Neural progenitor cell (in vitro differentiated cells): ENCODE data around the gene GFPT2. TPM values are rescaled to one million over a fixed set of nuclear protein-coding genes. Genes with fewer than 3 reads are reported as not detected.

Source experiments
- DNase-seq: peaks from one replicate; pipeline ENCODE4 v3.0.0-alpha.2; 2016; ENCODE audit warnings: low spot score
- H2AFZ ChIP-seq: fragments of 200-600 bp; sonication (generic); replicated peaks from 2 replicates; pipeline ENCODE4 v1.6.1; 2016; ENCODE audit warnings: antibody characterized with exemption
- H3F3A ChIP-seq: fragments of 200-600 bp; sonication (generic); 2 replicates; pipeline ENCODE4 v1.6.1; 2016; ENCODE audit warnings: antibody characterized with exemption, low read depth
- H3K27ac ChIP-seq: fragments of 200-600 bp; sonication (generic); 2 replicates; pipeline ENCODE4 v1.5.1; 2016; ENCODE audit warnings: mild to moderate bottlenecking
- H3K27me3 ChIP-seq: fragments of 200-600 bp; sonication (generic); 2 replicates; pipeline ENCODE4 v1.6.1; 2016; ENCODE audit warnings: mild to moderate bottlenecking, moderate library complexity
- H3K36me3 ChIP-seq: fragments of 200-600 bp; sonication (generic); 2 replicates; pipeline ENCODE4 v1.5.1; 2016
- H3K4me1 ChIP-seq: fragments of 200-600 bp; sonication (generic); 2 replicates; pipeline ENCODE4 v1.6.1; 2016; ENCODE audit warnings: mixed run types
- H3K4me2 ChIP-seq: fragments of 200-600 bp; sonication (generic); 2 replicates; pipeline ENCODE4 v1.6.1; 2016
- H3K4me3 ChIP-seq: fragments of 200-600 bp; sonication (generic); 2 replicates; pipeline ENCODE4 v1.5.1; 2016
- H3K79me2 ChIP-seq: fragments of 200-600 bp; sonication (generic); 2 replicates; pipeline ENCODE4 v1.6.1; 2016; ENCODE audit warnings: low read depth
- H3K9ac ChIP-seq: fragments of 200-600 bp; sonication (generic); 2 replicates; pipeline ENCODE4 v1.6.1; 2016
- H3K9me3 ChIP-seq: fragments of 200-600 bp; sonication (generic); 2 replicates; pipeline ENCODE4 v1.5.1; 2016; ENCODE audit warnings: low read depth
- H4K20me1 ChIP-seq: fragments of 200-600 bp; sonication (generic); 2 replicates; pipeline ENCODE4 v1.6.1; 2016; ENCODE audit warnings: low read depth
- H3K27ac Mint-ChIP-seq: 3 replicates; pipeline ENCODE4 v1.8.0; 2021; ENCODE audit warnings: mixed read lengths
- H3K27me3 Mint-ChIP-seq: 2 replicates; pipeline ENCODE4 v1.8.0; 2022; ENCODE audit warnings: low read depth, mild to moderate bottlenecking, inconsistent platforms, moderate library complexity, mixed read lengths; ENCODE audit not compliant: insufficient read depth
- H3K36me3 Mint-ChIP-seq: 3 replicates; pipeline ENCODE4 v1.8.0; 2021; ENCODE audit warnings: mixed read lengths
- H3K4me1 Mint-ChIP-seq: 3 replicates; pipeline ENCODE4 v1.8.0; 2021; ENCODE audit warnings: mixed read lengths
- H3K4me3 Mint-ChIP-seq: 3 replicates; pipeline ENCODE4 v1.8.0; 2021; ENCODE audit warnings: mild to moderate bottlenecking, moderate library complexity, mixed read lengths
- H3K9me3 Mint-ChIP-seq: 3 replicates; pipeline ENCODE4 v1.8.0; 2020; ENCODE audit warnings: mixed read lengths
- CTCF ChIP-seq: fragments of 200-600 bp; sonication (generic); IDR thresholded peaks from 2 replicates; pipeline ENCODE4 v1.5.1; 2017; ENCODE audit warnings: antibody characterized with exemption, mild to moderate bottlenecking
- EZH2 ChIP-seq: fragments of 200-600 bp; sonication (generic); IDR thresholded peaks from 2 replicates; pipeline ENCODE4 v1.6.1; 2017; ENCODE audit warnings: antibody characterized with exemption, mild to moderate bottlenecking, moderate library complexity
- EZH2phosphoT487 ChIP-seq: fragments of 200-600 bp; sonication (generic); IDR thresholded peaks from 2 replicates; pipeline ENCODE4 v1.6.1; 2017; ENCODE audit warnings: antibody characterized with exemption
- total RNA-seq: library from RNA; depleted of rRNA; stranded (reverse); fragments of >200 nt; gene quantifications from 2 replicates; pipeline ENCODE4 v1.2.3, GENCODE V29; 2015; ENCODE audit warnings: low replicate concordance

Gene GFPT2
- total RNA-seq, 1 donor from 2014 or later, result 18.9 TPM

GRCh38 chr5:180281706-180282105 lies 71.4 kb downstream of the GFPT2 start:
- Mint-ChIP-seq H3K9me3 (peaks cover 63% of the 10 kb centered on the region), H3K4me3 (no peak overlapping the region), H3K27ac (no peak overlapping the region), H3K27me3 (peaks cover 10% of the 10 kb centered on the region), H3K4me1 (no peaks in the 10 kb centered on the region), H3K36me3 (peaks cover 85% of the 10 kb centered on the region)
- Histone ChIP-seq H3K79me2 (peaks cover 16% of the 10 kb centered on the region), H3K27me3 (no peaks in the 10 kb centered on the region), H3K4me3 (no peak overlapping the region), H3K4me1 (no peaks in the 10 kb centered on the region), H3F3A (no peaks in the 10 kb centered on the region), H3K9me3 (no peaks in the 10 kb centered on the region), H3K36me3 (peaks cover 8% of the 10 kb centered on the region), H2AFZ (no peak overlapping the region), H3K4me2 (no peak overlapping the region), H3K27ac (no peak overlapping the region), H4K20me1 (no peaks in the 10 kb centered on the region), H3K9ac (no peak overlapping the region)
- TF ChIP-seq EZH2phosphoT487, result no peak
- no peak for DNase-seq

GRCh38 chr5:180274695-180275094 lies 78.4 kb downstream of the GFPT2 start:
- no peaks in the 10 kb centered on the region for H3K4me1 ChIP-seq
- no peak for TF ChIP-seq EZH2
- no peak for TF ChIP-seq EZH2phosphoT487
- TF ChIP-seq CTCF, result no peak
- no peak overlapping the region for H3K4me2 ChIP-seq
- no peaks in the 10 kb centered on the region for H3K27me3 ChIP-seq
- Mint-ChIP-seq H3K27ac (no peak overlapping the region), H3K9me3 (peaks cover 68% of the 10 kb centered on the region), H3K4me1 (no peaks in the 10 kb centered on the region), H3K36me3 (peaks cover 74% of the 10 kb centered on the region), H3K4me3 (no peak overlapping the region), H3K27me3 (peaks cover 5% of the 10 kb centered on the region)
- no peak overlapping the region for H3K27ac ChIP-seq
- no peaks in the 10 kb centered on the region for H3K79me2 ChIP-seq
- no peaks in the 10 kb centered on the region for H4K20me1 ChIP-seq
- peaks cover 14% of the 10 kb centered on the region for H3K36me3 ChIP-seq
- DNase-seq, result no peak
- H2AFZ ChIP-seq, result no peak overlapping the region
- H3F3A ChIP-seq, result no peaks in the 10 kb centered on the region
- H3K4me3 ChIP-seq, result no peak overlapping the region
- no peak overlapping the region for H3K9ac ChIP-seq
- no peaks in the 10 kb centered on the region for H3K9me3 ChIP-seq

- Histone ChIP-seq H3K4me1 (no peaks in the 10 kb centered on the region), H3K27me3 (no peaks in the 10 kb centered on the region), H3K9ac (no peak overlapping the region), H2AFZ (no peak overlapping the region), H3K4me2 (no peak overlapping the region), H3K9me3 (peaks cover 4% of the 10 kb centered on the region), H3F3A (no peaks in the 10 kb centered on the region), H3K4me3 (no peak overlapping the region), H4K20me1 (no peaks in the 10 kb centered on the region), H3K27ac (no peak overlapping the region), H3K36me3 (peaks cover 21% of the 10 kb centered on the region), H3K79me2 (no peaks in the 10 kb centered on the region)
- TF ChIP-seq CTCF, result no peak
- TF ChIP-seq EZH2phosphoT487, result no peak
- no peak for TF ChIP-seq EZH2
- DNase-seq, result no peak
- H3K36me3 Mint-ChIP-seq, result peaks cover 69% of the 10 kb centered on the region
- H3K27me3 Mint-ChIP-seq, result peaks cover 2% of the 10 kb centered on the region
- H3K27ac Mint-ChIP-seq, result no peak overlapping the region
- peaks cover 66% of the 10 kb centered on the region for H3K9me3 Mint-ChIP-seq
- no peaks in the 10 kb centered on the region for H3K4me1 Mint-ChIP-seq
- no peak overlapping the region for H3K4me3 Mint-ChIP-seq
Observed at GRCh38 chr5:180271221-180271620, 81.9 kb downstream of the GFPT2 start.

- no peak overlapping the region for H3K4me2 ChIP-seq
- H3K9ac ChIP-seq, result no peak overlapping the region
- no peak overlapping the region for H3K27ac ChIP-seq
- H3K4me3 Mint-ChIP-seq, result no peak overlapping the region
- H4K20me1 ChIP-seq, result no peaks in the 10 kb centered on the region
- TF ChIP-seq EZH2phosphoT487 (no peak), CTCF (no peak), EZH2 (no peak)
- DNase-seq, result no peak
- no peaks in the 10 kb centered on the region for H3K27me3 ChIP-seq
- H3F3A ChIP-seq, result no peaks in the 10 kb centered on the region
- no peak overlapping the region for H3K4me3 ChIP-seq
- H3K27me3 Mint-ChIP-seq, result peaks cover 8% of the 10 kb centered on the region
- H3K79me2 ChIP-seq, result no peaks in the 10 kb centered on the region
- H3K36me3 Mint-ChIP-seq, result peaks cover 82% of the 10 kb centered on the region
- H3K9me3 Mint-ChIP-seq, result peaks cover 84% of the 10 kb centered on the region
- H3K27ac Mint-ChIP-seq, result no peak overlapping the region
- no peaks in the 10 kb centered on the region for H3K4me1 ChIP-seq
- H3K4me1 Mint-ChIP-seq, result no peaks in the 10 kb centered on the region
- H2AFZ ChIP-seq, result no peak overlapping the region
- H3K36me3 ChIP-seq, result peaks cover 56% of the 10 kb centered on the region
- peaks cover 66% of the 10 kb centered on the region for H3K9me3 ChIP-seq
Observed at GRCh38 chr5:180259260-180259611, 93.9 kb downstream of the GFPT2 start.
